ENCODE results near the gene WFIKKN1. TPM values are rescaled to one million over a fixed set of nuclear protein-coding genes. Genes with fewer than 3 reads are reported as not detected.
A peak's percentile ranks its signal among the peaks of the same experiment; 100 is the strongest.

WFIKKN1 gene
- total RNA-seq, 2 donors from 2014 or later, result 0.80 to 1.1 TPM

GRCh38 chr16:657487-657886, 26.7 kb downstream of the WFIKKN1 start:
- TF ChIP-seq, protein P1, sequence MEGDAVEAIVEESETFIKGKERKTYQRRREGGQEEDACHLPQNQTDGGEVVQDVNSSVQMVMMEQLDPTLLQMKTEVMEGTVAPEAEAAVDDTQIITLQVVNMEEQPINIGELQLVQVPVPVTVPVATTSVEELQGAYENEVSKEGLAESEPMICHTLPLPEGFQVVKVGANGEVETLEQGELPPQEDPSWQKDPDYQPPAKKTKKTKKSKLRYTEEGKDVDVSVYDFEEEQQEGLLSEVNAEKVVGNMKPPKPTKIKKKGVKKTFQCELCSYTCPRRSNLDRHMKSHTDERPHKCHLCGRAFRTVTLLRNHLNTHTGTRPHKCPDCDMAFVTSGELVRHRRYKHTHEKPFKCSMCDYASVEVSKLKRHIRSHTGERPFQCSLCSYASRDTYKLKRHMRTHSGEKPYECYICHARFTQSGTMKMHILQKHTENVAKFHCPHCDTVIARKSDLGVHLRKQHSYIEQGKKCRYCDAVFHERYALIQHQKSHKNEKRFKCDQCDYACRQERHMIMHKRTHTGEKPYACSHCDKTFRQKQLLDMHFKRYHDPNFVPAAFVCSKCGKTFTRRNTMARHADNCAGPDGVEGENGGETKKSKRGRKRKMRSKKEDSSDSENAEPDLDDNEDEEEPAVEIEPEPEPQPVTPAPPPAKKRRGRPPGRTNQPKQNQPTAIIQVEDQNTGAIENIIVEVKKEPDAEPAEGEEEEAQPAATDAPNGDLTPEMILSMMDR (IDR thresholded peaks at IDR 0.05), result no peak
- Histone ChIP-seq H3K36me3 (no peaks in the 10 kb centered on the region), H3K4me3 (no peak overlapping the region), H3K27me3 (no peaks in the 10 kb centered on the region), H3K9me3 (no peaks in the 10 kb centered on the region), H3K9ac (ENCODE audit: low read depth in 2 of 2, low read length in 2 of 2) (no peak overlapping the region), H3K27ac (no peak overlapping the region), H3K4me1 (peaks cover 11% of the 10 kb centered on the region)
- intact Hi-C loops (cut with DNase I), result no loop called here
- no peak for DNase-seq

- Histone ChIP-seq H3K9ac (ENCODE audit: low read depth in 2 of 2, low read length in 2 of 2) (no peak overlapping the region), H3K9me3 (no peaks in the 10 kb centered on the region), H3K36me3 (no peaks in the 10 kb centered on the region), H3K4me3 (no peak overlapping the region), H3K27me3 (no peaks in the 10 kb centered on the region), H3K27ac (no peak overlapping the region), H3K4me1 (peaks cover 11% of the 10 kb centered on the region)
- intact Hi-C loops (cut with DNase I), result no loop called here
- TF ChIP-seq, protein P1 (IDR thresholded peaks at IDR 0.05), result no peak
- DNase-seq, result no peak
These were observed 28.1 kb downstream of the WFIKKN1 start for GRCh38 chr16:658679-659571.

DNA sequence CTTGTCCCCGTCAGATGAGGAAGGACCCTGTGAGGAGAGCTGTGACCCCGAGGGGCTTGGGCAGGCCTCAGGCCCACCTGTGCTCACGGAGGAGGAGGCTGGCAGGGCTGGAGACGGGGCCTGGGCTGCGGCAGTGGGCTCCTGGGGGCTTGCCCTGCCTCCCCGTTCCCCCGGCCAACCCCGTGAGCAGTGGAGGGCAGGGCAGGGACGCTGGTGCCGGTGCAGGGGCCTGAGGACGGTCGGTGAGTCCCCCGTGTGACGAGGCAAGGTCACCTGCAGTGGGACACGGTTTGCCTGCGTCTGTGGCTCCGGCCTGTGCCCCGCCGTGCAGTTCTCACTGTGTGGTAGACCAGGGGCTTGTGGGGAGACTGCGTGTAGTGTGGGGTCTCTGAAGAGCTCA, 28.8 kb downstream of the WFIKKN1 start:
- H3K36me3 ChIP-seq, result no peaks in the 10 kb centered on the region
- intact Hi-C loops (cut with DNase I), result no loop called here
- TF ChIP-seq, protein P1 (IDR thresholded peaks at IDR 0.05), result no peak

GRCh38 chr16:660132-660458, 29.3 kb downstream of the WFIKKN1 start:
- intact Hi-C loops (cut with DNase I), result no loop called here
- Histone ChIP-seq H3K27ac (peak overlapping the region; percentile 71), H3K9me3 (no peaks in the 10 kb centered on the region), H3K9ac (ENCODE audit: low read depth in 2 of 2, low read length in 2 of 2) (no peak overlapping the region), H3K4me3 (peak overlapping the region; percentile 16), H3K36me3 (no peaks in the 10 kb centered on the region), H3K4me1 (peaks cover 11% of the 10 kb centered on the region), H3K27me3 (no peaks in the 10 kb centered on the region)
- TF ChIP-seq, protein P1 (IDR thresholded peaks at IDR 0.05), result no peak
- no peak for DNase-seq

More for the DNA sequence above, 28.8 kb downstream of the WFIKKN1 start:
- Histone ChIP-seq H3K9me3 (no peaks in the 10 kb centered on the region), H3K4me1 (peaks cover 11% of the 10 kb centered on the region), H3K9ac (ENCODE audit: low read depth in 2 of 2, low read length in 2 of 2) (no peak overlapping the region), H3K27ac (no peak overlapping the region), H3K27me3 (no peaks in the 10 kb centered on the region), H3K4me3 (no peak overlapping the region)
- no peak for DNase-seq

GRCh38 chr16:660459-661183, 29.8 kb downstream of the WFIKKN1 start:
- H3K36me3 ChIP-seq, result no peaks in the 10 kb centered on the region

More at GRCh38 chr16:660459-661183, 29.8 kb downstream of the WFIKKN1 start:
- H3K9ac ChIP-seq (ENCODE audit: low read depth in 2 of 2, low read length in 2 of 2), result peak overlapping the region in 1 of 2 donors; percentile 58
- H3K27me3 ChIP-seq, result no peaks in the 10 kb centered on the region
- DNase-seq, result peak; percentile 92
- H3K27ac ChIP-seq, result peak overlapping the region; percentile 71
- no peaks in the 10 kb centered on the region for H3K9me3 ChIP-seq
- peak overlapping the region; percentile 16 for H3K4me3 ChIP-seq
- peaks cover 11% of the 10 kb centered on the region for H3K4me1 ChIP-seq
- TF ChIP-seq, protein P1 (IDR thresholded peaks at IDR 0.05), result peak; percentile 44
- intact Hi-C loops (cut with DNase I), result no loop called here

Measured in colonic mucosa (tissue), 4 donors.